ENCODE measurements around the gene GNE. TPM values are rescaled to one million over a fixed set of nuclear protein-coding genes. Genes with fewer than 3 reads are reported as not detected.

GNE gene
- total and polyA plus RNA-seq, 9 of the 15 experiments (the other 6 are each of a cell fraction or from before 2014, with no cell fraction given), result 5.1 to 18.6 (median 12.0) TPM

- TF ChIP-seq, protein P1, sequence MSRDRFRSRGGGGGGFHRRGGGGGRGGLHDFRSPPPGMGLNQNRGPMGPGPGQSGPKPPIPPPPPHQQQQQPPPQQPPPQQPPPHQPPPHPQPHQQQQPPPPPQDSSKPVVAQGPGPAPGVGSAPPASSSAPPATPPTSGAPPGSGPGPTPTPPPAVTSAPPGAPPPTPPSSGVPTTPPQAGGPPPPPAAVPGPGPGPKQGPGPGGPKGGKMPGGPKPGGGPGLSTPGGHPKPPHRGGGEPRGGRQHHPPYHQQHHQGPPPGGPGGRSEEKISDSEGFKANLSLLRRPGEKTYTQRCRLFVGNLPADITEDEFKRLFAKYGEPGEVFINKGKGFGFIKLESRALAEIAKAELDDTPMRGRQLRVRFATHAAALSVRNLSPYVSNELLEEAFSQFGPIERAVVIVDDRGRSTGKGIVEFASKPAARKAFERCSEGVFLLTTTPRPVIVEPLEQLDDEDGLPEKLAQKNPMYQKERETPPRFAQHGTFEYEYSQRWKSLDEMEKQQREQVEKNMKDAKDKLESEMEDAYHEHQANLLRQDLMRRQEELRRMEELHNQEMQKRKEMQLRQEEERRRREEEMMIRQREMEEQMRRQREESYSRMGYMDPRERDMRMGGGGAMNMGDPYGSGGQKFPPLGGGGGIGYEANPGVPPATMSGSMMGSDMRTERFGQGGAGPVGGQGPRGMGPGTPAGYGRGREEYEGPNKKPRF (IDR thresholded peaks at IDR 0.05; ENCODE audit: low read depth, low read length), result no peak
- no peak for TF ChIP-seq DDX20 (tag; IDR thresholded peaks at IDR 0.05; ENCODE audit: low read depth)
- TF ChIP-seq, protein P2, sequence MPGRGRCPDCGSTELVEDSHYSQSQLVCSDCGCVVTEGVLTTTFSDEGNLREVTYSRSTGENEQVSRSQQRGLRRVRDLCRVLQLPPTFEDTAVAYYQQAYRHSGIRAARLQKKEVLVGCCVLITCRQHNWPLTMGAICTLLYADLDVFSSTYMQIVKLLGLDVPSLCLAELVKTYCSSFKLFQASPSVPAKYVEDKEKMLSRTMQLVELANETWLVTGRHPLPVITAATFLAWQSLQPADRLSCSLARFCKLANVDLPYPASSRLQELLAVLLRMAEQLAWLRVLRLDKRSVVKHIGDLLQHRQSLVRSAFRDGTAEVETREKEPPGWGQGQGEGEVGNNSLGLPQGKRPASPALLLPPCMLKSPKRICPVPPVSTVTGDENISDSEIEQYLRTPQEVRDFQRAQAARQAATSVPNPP (IDR thresholded peaks at IDR 0.05; ENCODE audit: borderline replicate concordance, insufficient read depth, insufficient read length), result no peak
- no peak for TF ChIP-seq USF1 (CRISPR knock-in tag; IDR thresholded peaks at IDR 0.05)
- TF ChIP-seq GTF2B (IDR thresholded peaks at IDR 0.05; ENCODE audit: extremely low read depth, insufficient read length), result no peak
Measured at GRCh38 chr9:36189976-36190375, 68.3 kb downstream of the GNE start (continued).

Measured in K562 (cell line).